ENCODE results near the gene PCBP1.

DNA sequence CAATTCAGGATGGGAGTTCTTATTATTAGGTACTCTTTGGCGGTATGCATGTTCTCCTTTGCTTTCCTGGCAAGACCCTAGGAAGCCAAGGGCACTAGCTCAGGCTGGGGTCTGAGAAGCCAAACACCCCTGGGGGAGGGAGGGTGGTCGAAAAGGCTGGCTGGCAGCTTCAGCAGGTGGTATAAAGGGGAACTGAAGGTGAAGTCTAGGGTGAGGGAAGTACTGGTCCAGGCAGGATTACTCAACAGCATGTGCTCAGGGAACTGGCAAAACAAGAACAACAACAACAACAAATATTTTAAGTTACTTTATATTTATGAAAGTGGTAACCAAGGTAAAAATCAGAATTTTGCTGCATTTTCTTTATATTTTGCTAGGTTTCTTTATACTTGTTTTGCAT is 40.7 kb upstream of the PCBP1 start:
- no peak for TF ChIP-seq EZH2 (IDR thresholded peaks at IDR 0.05; ENCODE audit: low read length, missing control alignments)
- TF ChIP-seq, protein P1, sequence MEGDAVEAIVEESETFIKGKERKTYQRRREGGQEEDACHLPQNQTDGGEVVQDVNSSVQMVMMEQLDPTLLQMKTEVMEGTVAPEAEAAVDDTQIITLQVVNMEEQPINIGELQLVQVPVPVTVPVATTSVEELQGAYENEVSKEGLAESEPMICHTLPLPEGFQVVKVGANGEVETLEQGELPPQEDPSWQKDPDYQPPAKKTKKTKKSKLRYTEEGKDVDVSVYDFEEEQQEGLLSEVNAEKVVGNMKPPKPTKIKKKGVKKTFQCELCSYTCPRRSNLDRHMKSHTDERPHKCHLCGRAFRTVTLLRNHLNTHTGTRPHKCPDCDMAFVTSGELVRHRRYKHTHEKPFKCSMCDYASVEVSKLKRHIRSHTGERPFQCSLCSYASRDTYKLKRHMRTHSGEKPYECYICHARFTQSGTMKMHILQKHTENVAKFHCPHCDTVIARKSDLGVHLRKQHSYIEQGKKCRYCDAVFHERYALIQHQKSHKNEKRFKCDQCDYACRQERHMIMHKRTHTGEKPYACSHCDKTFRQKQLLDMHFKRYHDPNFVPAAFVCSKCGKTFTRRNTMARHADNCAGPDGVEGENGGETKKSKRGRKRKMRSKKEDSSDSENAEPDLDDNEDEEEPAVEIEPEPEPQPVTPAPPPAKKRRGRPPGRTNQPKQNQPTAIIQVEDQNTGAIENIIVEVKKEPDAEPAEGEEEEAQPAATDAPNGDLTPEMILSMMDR (conservative IDR thresholded peaks at IDR 0.05 in 1 of 2, IDR thresholded peaks at IDR 0.05 in 1 of 2; ENCODE audit: low read depth in 1 of 2, low read length in 2 of 2): no peak

Measured in fibroblast of lung (primary cell).